GM10266 (cell line): ENCODE results near the gene CCL2.

Source experiments
- DNase-seq: peaks from one replicate; pipeline ENCODE4 v3.0.0; 2012; ENCODE audit errors: extremely low spot score
- TF ChIP-seq, protein P1 (sequence below): IDR thresholded peaks from 2 replicates; pipeline ENCODE4 v1.5.1; 2012; ENCODE audit warnings: mild to moderate bottlenecking, low read depth; ENCODE audit not compliant: control insufficient read depth, insufficient read depth; ENCODE audit errors: missing control alignments

Gene CCL2

DNA sequence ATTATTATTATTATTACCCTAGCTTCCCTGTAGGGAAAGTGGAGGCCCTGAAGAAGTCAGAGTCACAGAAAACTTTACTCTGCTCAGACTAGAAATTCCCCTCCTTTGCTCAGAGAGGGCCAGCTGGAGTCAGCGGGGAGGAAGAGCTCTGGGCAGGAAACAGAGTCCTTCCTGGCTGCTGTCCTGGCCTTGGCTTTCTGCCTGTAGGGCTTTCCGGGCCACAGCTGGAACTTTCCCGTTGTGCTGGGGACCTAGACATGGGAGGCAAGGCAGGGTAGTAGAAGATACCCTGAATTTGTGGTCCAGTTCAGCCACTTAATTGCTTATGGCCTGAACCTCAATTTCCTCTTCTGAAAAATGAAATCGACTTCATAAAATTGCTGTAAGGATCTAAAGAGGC is 14.0 kb upstream of the CCL2 start:
- DNase-seq, result no peak
- TF ChIP-seq, protein P1, sequence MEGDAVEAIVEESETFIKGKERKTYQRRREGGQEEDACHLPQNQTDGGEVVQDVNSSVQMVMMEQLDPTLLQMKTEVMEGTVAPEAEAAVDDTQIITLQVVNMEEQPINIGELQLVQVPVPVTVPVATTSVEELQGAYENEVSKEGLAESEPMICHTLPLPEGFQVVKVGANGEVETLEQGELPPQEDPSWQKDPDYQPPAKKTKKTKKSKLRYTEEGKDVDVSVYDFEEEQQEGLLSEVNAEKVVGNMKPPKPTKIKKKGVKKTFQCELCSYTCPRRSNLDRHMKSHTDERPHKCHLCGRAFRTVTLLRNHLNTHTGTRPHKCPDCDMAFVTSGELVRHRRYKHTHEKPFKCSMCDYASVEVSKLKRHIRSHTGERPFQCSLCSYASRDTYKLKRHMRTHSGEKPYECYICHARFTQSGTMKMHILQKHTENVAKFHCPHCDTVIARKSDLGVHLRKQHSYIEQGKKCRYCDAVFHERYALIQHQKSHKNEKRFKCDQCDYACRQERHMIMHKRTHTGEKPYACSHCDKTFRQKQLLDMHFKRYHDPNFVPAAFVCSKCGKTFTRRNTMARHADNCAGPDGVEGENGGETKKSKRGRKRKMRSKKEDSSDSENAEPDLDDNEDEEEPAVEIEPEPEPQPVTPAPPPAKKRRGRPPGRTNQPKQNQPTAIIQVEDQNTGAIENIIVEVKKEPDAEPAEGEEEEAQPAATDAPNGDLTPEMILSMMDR, result no peak

DNA sequence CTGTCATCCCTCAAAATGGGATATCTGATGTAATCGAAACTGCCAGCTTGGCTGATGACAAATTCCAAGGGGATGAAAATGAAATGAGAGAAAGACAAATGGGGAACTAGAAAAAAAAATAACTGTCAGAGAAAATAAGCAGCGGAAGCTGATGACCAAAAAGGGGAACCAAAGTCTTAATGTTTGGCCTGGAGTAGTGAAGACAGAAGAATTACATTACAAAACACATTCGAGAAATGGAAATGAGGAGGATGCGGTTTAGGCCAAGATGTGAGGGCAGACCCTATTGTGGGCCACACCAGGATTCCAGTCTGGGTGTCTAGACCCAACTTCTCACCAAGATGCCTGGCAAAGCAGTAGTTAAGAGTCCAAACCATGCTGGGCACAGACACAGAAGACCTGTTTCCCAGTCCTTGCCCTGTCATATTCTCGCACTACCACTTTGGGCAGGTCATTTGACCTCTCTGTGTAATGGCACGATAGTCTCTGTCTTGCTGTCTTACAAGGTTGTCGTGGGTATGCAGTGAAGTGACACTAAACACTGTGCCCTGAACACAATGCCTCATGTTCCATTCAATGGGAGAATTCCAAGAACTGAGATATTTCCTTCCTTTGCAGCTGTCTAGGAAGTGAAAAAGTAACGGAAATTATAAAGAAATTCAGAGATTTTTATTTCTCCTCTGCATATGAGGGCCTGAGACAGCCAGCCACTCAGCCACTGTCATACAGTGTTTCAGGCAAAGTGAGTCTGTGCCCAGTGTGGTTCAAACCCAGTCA is 12.3 kb upstream of the CCL2 start:
- DNase-seq, result no peak

DNA sequence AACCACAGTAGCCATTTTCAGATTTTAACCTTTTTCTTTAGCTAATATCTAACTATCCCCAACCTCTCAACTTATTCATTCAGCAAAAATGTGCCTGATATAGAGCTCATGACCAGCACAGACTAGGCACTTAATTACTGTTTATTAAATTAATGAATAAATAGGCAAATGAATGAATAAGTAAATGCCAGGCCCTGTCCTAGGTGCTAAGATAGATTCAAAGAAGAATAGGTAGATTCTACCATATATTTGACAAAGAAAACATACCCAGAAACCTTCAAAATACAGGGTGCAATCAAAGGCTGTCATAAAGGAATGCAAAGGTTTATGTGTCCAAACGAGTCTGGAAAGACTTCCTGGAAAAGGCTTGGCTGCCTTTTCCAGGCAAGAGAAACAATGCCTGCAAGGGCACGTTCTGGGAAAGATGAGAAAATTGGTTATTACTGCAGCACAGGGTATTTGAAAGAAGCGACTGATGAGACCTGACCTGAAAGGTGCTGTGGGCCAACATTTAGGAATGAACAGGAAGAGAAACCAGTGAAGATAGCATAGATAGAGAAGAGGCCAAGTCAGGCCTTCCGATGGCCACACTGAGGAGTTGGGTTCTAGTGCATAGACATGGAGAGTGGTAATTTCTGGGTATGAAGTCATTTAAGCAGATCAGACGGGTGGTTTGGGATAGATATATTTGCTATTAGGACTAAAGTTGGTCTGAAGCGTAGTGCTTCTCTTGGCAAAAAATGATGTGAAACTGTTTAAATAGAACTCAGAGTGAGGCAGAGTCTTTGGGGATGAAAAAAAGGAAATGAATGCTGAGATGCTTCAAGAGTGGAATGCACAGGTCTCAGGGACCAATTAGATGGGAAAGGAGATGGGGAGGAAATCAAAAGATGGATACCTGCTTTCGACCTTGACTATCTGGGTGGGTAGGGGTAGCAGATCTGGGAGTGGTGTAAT is 11.4 kb upstream of the CCL2 start:
- no peak for DNase-seq
- TF ChIP-seq, protein P1, result no peak

More for the DNA sequence above, 12.3 kb upstream of the CCL2 start:
- TF ChIP-seq, protein P1, result no peak

DNA sequence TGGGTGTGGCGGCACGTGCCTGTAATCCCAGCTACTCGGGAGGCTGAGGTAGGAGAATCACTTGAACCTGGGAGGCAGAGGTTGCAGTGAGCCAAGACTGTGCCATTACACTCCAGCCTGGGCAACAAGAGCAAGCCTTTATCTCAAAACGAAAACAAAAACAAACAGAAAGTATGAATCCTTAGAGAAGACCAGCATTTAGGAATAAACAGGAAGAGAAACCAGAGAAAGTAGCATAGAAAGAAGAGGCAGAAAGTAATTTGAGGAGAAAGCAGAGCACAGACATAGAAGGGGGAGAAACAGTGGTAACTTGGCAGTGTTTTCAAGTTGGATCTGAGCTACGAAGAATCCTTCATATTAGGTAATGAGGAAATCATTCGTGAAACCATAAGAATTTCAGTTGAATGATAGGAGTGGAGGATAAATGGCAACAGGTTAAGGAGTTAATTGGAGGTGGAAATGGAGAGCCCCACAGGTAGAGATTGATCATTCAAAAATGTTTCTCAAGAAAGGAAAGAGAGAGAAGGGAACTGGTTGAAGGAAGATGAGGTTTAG is 9.7 kb upstream of the CCL2 start:
- TF ChIP-seq, protein P1, result no peak
- no peak for DNase-seq

DNA sequence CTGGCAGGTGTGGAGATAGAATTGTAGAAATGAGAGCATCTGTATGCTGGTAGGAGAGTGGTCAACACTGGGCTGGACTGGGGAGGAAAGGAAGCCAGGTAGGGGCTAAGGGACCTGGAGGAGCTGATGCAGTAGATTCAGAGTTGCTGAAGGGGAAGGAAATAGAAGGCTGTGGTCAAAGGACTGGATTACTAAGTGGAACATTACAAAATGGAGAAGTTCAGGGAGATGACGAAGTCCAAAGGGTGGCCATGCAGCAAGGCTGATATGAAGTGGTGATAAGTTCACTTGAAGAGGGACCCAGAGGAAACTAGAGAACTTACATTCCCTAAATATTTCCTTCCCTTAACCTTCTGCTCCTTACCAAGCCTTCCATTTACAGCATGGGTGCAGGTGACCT is 8.6 kb upstream of the CCL2 start:
- no peak for DNase-seq
- TF ChIP-seq, protein P1, result no peak

DNA sequence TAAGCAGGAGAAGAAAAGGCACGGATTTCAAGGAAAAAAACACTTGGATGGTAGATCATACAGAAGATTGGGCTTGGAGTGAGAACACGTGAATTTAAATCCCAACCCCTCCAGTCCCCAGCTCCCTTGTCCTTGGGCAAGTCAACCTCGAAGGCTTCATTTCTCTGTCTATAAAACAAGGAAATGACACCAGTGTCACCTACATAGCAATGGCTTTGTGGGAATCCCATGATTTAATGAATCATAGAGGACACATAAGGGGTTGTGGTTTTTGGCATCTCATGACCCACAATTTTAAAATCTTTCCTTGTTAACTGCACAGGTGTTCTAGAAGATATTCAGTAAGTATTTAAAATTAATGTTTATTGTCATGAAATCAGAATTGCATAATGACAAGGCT is 8.2 kb upstream of the CCL2 start:
- no peak for DNase-seq

More for the DNA sequence above, 8.2 kb upstream of the CCL2 start:
- TF ChIP-seq, protein P1, result no peak
